ENCODE data around the gene KCNJ2.

KCNJ2 gene

GRCh38 chr17:70205401-70205800, 36.1 kb downstream of the KCNJ2 start:
- DNase-seq (ENCODE audit: low read depth) = no peak

GRCh38 chr17:70206361-70207010, 37.2 kb downstream of the KCNJ2 start:
- no peak for DNase-seq (ENCODE audit: low read depth)

DNA sequence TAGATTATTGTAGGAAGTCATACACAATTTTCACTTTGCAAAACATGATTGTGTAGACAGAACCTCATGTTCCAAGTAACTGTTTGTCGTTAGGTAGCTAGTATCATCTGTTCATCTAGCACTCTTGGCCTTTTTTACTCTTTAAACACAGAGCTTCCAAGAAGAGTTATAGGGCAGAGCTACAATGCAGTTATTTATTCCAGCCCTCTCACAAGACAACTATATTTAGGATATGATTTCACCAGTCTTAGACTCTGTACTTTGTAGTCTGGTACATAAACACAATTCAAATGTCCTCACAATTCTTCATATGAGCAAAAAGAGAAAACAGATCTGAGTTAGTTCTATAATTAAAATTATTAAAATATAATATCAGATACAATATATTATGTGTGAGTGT, 37.9 kb downstream of the KCNJ2 start:
- DNase-seq (ENCODE audit: low read depth) = no peak

DNA sequence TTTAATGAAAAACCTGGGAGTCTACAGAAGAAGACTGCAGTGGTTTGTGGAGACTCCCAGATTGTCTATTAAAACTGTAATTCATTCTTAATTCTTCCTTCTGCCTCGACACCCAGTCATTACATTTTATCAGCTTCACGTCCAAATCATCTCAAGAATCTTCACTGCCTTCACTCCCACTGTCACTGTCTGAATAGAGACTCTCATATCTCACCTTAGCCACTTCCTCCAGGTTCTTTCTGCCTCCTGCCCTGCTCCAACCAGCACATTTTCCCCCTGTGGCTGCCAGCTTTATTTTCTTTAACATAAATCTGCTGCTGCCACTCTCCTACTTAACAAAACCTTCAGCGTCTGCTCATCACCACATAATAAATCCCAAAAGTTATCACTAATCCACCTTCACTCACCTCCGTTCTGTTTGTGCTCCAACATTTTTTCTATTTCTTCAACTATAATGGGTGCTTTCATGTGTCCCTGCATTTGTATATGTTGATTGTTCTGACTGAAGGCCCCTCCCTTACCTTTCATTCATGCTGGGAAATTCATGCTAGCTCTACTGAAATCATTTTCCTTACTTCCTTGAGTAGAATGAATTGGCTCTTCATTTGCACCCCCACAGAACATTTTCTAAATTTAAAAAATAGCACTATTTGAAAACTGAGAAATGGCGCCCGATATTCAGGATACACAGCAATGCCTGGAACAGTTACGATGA, 38.9 kb downstream of the KCNJ2 start:
- no peak for DNase-seq (ENCODE audit: low read depth)

- DNase-seq (ENCODE audit: low read depth) = no peak
These were observed 39.7 kb downstream of the KCNJ2 start for GRCh38 chr17:70208825-70209555.

DNA sequence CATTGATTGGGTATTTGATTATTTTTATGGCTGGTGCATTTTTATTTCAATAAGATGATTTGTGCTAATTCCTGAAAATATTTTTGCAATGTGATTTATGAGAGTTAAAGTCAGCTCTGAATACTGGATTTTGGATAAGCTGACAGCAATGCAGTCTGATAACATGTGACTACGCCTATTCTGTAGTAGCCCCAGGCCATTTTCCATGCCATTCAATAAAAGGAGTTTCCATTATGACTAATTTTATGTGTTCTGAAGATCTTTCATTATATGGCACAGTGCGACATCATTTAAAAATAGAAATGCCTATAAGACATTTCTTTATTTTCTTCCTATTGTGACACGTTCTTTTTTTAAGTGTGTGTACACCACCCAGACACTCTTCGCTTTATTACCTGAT, 46.3 kb downstream of the KCNJ2 start:
- DNase-seq (ENCODE audit: low read depth) = no peak

DNA sequence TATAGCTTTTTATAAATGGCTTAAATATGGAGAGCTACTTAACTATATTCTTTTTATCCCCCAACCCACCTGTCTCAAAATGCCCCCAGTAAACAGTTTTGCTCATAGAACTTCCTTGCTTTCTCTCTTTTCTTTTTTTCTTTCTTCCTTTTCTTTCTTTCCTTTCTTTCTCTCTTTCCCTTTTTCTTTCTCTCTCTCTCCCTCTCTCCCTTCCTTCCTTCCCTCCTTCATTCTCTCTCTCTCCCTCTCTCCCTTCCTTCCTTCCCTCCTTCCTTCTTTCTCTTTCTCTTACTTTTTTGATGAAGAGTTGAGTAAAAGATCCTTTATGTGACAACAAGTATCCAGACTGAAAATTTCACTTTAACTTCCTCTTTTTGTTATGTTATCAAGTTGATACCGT, 48.2 kb downstream of the KCNJ2 start:
- DNase-seq (ENCODE audit: low read depth) = no peak

DNA sequence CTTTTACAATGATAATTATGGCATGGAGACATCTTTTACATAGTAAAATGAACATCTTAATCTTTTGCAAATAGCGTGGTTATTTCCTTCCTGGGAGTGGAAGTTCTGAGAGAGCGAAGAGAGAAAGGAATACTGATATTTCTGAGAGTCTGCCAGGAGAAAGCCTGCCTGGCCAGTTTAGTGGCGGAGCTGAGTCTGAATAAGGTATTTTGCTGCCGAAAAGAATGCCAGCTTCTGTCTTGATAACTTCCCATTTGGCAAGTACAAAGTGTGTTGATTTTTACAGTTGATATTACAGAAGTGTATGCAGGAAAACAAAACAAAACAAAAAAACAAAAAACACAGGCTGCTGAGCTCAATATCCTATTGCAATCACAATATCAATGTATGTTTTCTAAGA, 55.9 kb downstream of the KCNJ2 start:
- no peak for DNase-seq (ENCODE audit: low read depth)
